ENCODE results near the gene SORD.

Gene SORD

DNA sequence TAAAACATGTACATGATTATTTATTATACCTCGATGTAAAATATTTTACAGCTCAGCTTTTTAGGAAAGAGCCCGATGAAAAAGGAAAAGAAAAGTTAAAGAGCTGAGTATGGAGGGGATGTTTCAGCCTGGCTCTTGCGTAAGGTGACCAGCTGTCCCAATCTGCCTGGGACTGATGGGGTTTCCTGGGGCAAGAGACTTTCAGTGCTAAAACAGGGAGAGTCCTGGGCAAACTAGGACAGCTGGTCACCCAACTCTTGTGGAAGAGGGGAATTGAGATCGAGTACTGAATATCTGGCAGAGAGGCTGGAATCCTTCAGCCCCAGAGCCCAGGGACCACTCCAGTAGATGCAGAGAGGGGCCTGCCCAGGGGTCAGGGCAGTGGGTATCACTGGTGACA, 70.0 kb downstream of the SORD start:
- FAIRE-seq (no peak), DNase-seq (ENCODE audit: insufficient read length, low spot score) (no peak)
- TF ChIP-seq, protein P1, sequence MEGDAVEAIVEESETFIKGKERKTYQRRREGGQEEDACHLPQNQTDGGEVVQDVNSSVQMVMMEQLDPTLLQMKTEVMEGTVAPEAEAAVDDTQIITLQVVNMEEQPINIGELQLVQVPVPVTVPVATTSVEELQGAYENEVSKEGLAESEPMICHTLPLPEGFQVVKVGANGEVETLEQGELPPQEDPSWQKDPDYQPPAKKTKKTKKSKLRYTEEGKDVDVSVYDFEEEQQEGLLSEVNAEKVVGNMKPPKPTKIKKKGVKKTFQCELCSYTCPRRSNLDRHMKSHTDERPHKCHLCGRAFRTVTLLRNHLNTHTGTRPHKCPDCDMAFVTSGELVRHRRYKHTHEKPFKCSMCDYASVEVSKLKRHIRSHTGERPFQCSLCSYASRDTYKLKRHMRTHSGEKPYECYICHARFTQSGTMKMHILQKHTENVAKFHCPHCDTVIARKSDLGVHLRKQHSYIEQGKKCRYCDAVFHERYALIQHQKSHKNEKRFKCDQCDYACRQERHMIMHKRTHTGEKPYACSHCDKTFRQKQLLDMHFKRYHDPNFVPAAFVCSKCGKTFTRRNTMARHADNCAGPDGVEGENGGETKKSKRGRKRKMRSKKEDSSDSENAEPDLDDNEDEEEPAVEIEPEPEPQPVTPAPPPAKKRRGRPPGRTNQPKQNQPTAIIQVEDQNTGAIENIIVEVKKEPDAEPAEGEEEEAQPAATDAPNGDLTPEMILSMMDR (IDR thresholded peaks at IDR 0.05; ENCODE audit: insufficient read depth, missing control alignments), result no peak

DNA sequence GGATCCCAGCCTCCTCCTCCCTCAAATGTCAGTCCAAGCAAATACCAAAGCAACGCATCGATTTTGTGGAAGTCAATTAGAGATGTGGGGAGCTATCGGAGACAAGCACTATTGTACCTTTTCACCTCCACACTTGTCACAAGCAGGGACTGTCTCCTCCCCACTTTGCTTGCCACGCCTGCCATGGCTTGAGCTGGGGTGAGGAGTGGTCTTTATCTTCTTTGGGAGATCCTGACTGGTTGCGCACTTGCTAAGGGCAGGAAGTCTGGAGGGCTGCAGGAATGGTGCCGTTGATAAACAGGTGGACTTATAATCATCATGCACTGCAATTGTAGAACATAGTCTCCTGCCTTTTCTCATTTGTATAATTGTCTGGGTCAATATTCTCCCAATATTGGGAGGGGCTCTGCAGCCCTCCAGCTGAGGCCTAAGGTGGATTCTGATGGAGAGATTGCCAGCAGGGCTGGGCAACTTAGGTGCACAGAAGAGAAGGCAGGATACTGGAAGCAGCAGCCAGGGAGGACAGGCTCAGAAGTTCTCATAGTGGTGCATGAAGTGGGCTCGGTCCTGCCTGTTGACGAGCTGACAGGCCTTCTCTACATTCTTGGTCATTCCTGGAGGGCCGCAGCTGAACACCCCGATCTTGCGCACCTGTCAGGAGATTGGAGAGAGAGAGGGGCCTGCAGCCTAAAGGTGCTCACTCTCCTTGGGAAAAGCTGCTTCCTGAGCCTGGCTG, 70.8 kb downstream of the SORD start:
- no peak for FAIRE-seq
- no peak for DNase-seq (ENCODE audit: insufficient read length, low spot score)
- TF ChIP-seq, protein P1 (IDR thresholded peaks at IDR 0.05; ENCODE audit: insufficient read depth, missing control alignments), result no peak

DNA sequence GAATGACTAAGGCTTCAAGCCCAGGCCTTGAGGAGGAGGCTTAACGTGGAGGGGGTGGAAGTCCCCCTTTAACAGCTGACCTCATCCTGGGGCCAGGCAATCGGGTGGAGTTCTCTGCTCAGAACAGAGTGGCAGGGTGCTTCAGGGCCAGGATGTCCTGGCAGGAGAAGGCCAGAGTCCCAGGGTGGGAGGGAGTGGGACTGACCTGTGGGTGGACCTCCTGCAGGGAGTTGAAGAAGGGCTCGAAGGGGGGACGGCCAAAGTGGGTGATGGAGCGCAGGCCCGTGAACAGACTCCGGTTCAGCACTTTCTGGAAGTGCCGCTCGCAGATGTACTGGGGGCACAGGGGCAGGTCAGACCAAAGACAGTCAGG, 71.3 kb downstream of the SORD start:
- FAIRE-seq (no peak), DNase-seq (ENCODE audit: insufficient read length, low spot score) (no peak)
- TF ChIP-seq, protein P1 (IDR thresholded peaks at IDR 0.05; ENCODE audit: insufficient read depth, missing control alignments), result no peak

DNA sequence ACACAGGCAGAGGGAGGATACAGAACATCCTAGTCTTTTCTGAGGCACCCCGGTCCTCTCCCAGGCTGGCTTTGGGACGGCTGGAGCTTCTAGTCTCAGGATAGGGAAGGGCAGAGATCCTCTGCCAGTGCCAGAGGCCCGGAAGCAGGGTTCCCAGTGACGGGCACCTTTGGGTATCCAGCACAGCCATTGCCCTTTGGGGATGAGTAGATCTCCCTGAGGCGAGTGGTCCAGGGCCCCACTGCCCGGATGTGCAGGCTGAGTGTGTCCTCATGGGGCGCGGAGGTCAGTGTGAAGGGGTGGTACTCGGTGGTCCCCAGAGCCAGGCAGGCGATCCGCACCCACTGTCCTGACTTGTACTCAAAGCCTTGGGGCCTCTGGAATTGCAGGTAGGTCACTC, 72.7 kb downstream of the SORD start:
- FAIRE-seq (no peak), DNase-seq (ENCODE audit: insufficient read length, low spot score) (no peak)
- TF ChIP-seq, protein P1 (IDR thresholded peaks at IDR 0.05; ENCODE audit: insufficient read depth, missing control alignments), result no peak

DNA sequence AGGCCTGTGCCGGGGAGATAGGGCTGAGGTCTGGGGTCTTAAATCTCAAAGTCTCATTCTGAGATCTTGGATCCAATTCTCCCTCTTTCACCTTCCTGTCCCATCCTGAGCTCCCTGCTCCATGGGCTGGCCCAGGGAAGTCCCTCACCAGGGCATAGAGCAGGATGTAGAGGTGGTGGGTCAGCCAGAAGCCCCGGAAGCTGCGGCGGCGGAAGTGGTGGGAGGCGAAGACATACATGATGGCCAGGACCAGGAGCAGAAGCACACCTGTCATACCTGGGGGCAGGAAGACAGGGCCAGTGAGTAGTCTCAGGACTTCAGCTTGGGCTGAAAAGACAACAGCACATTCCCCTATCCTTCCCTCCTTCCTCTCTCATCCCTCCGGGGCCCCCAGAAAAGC, 74.5 kb downstream of the SORD start:
- DNase-seq (ENCODE audit: insufficient read length, low spot score) (no peak), FAIRE-seq (no peak)

DNA sequence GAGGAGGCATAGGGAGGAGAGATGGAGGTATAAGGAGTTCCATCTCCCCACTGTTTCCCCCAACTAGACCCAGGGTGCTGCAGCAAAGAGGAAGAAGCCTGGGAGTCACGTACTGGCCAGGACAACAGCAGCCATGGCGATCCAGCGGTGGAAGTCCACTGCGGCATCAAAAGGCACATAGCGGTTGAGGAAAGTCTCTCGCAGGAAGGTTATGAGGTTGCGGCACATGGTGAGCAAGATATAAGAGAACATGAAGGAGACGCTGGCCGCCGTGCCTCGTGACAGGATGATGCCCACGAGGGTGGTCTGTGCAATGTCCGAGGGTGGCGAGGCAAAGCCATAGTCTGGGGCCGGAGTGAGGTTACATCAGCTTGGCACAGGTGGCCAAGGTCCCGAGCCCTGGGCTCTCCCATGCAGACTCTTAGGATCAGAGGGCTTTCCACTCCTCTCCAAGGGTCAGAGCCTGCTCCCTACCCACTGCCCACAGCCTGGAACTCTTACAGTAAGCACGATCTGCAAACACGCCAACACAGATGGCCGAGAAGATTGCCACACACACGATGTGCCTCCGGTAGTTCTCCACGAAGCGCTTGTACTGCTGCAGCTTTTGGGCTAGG, 76.7 kb downstream of the SORD start:
- DNase-seq (ENCODE audit: insufficient read length, low spot score) (no peak), FAIRE-seq (no peak)
- TF ChIP-seq, protein P1 (IDR thresholded peaks at IDR 0.05; ENCODE audit: insufficient read depth, missing control alignments), result no peak

More for the DNA sequence above, 74.5 kb downstream of the SORD start:
- TF ChIP-seq, protein P1 (IDR thresholded peaks at IDR 0.05; ENCODE audit: insufficient read depth, missing control alignments), result no peak
